GM12878 (cell line): ENCODE data around the gene RFPL2. TPM values are rescaled to one million over a fixed set of nuclear protein-coding genes. Genes with fewer than 3 reads are reported as not detected.

Experiments
- ATAC-seq: fragments of 200-7000 bp; cut with Tn5 transposase; 3 replicates; pipeline ENCODE4 v1.9.1; 2020; ENCODE audit warnings: mild to moderate bottlenecking, moderate library complexity
- BruUV-seq: library from RNA; stranded (reverse); fragments of 400-500 nt; replicated peaks from 2 replicates; lab custom pipeline; 2021; lab: Mats Ljungman, UMichigan
- CTCF ChIA-PET: fragments of 300-600 bp; sonication (Branson Sonifier 250); formaldehyde crosslinking; extraction: SDS; loops from one replicate; lab custom pipeline; 2021; ENCODE audit warnings: inconsistent platforms; lab: Yijun Ruan, JAX
- POLR2A ChIA-PET: fragments of 350-600 bp; formaldehyde crosslinking; extraction: SDS; loops from one replicate; lab custom pipeline; 2021; ENCODE audit warnings: inconsistent platforms; lab: Charles Lee
- RAD21 ChIA-PET: fragments of 300-600 bp; sonication (Branson Sonifier 250); formaldehyde crosslinking; loops from one replicate; lab custom pipeline; 2023; ENCODE audit warnings: antibody characterized with exemption; ENCODE audit not compliant: unreplicated experiment; lab: Charles Lee
- SMC1A ChIA-PET: fragments of 300-600 bp; sonication (Branson Sonifier 250); formaldehyde crosslinking; loops from one replicate; lab custom pipeline; 2023; ENCODE audit not compliant: unreplicated experiment, uncharacterized antibody; lab: Charles Lee
- DNase-seq: peaks from one replicate; pipeline ENCODE4 v3.0.0-alpha.2; 2011; ENCODE audit warnings: low read depth, low spot score
- FAIRE-seq: peaks from 3 replicates; lab custom pipeline; 2011; peaks lifted over from hg19 to GRCh38; lab: Jason Lieb, UNC
- H2AFZ ChIP-seq: 2 replicates; pipeline ENCODE4 v1.6.0; 2011; ENCODE audit warnings: low read depth, low read length, control low read depth; ENCODE audit not compliant: control insufficient read depth
- H3K27ac ChIP-seq: 2 replicates; pipeline ENCODE4 v1.5.1; 2011; ENCODE audit warnings: control low read depth; ENCODE audit not compliant: control insufficient read depth, insufficient read depth
- H3K27me3 ChIP-seq, 2 experiments: replicated peaks in 1 of 2; 2 replicates each; pipeline versions ENCODE4 v1.6.0 to v1.6.1; 2011; ENCODE audit warnings: low read length in 1 of 2; ENCODE audit not compliant: control insufficient read depth in 2 of 2, insufficient read depth in 2 of 2
- H3K36me3 ChIP-seq, 2 experiments: 2 replicates each; pipeline ENCODE4 v1.5.1; 2011; ENCODE audit warnings: low read length in 1 of 2; ENCODE audit not compliant: control insufficient read depth in 2 of 2, insufficient read depth in 2 of 2
- H3K4me1 ChIP-seq: 2 replicates; pipeline ENCODE4 v1.6.1; 2011; ENCODE audit warnings: mild to moderate bottlenecking, low read length, moderate library complexity, mixed read lengths; ENCODE audit not compliant: control insufficient read depth, insufficient read depth
- H3K4me2 ChIP-seq: 2 replicates; pipeline ENCODE4 v1.6.0; 2011; ENCODE audit warnings: control low read depth; ENCODE audit not compliant: control insufficient read depth, insufficient read depth
- H3K4me3 ChIP-seq: fragments of 200-600 bp; sonication (generic); 2 replicates; pipeline ENCODE4 v1.5.1; 2016
- H3K79me2 ChIP-seq: 2 replicates; pipeline ENCODE4 v1.6.0; 2011; ENCODE audit warnings: low read length; ENCODE audit not compliant: control insufficient read depth, insufficient read depth
- H3K9ac ChIP-seq: 2 replicates; pipeline ENCODE4 v1.8.0; 2011; ENCODE audit warnings: low read length, control low read depth, mixed read lengths; ENCODE audit not compliant: control insufficient read depth, insufficient read depth
- H3K9me3 ChIP-seq: replicated peaks from 3 replicates; pipeline ENCODE4 v1.5.1; 2011; ENCODE audit warnings: mild to moderate bottlenecking, low read length; ENCODE audit not compliant: control insufficient read depth, insufficient read depth
- H4K20me1 ChIP-seq: 2 replicates; pipeline ENCODE4 v1.6.0; 2011; ENCODE audit not compliant: control insufficient read depth, insufficient read depth
- BHLHE40 ChIP-seq, 2 experiments: fragments of 450-650 bp in 1 of 2; IDR thresholded peaks; 2 replicates each; pipeline ENCODE4 v1.6.1; 2011 to 2017; ENCODE audit warnings: low read depth in 2 of 2, borderline replicate concordance in 1 of 2, improper control_type of control experiment in 1 of 2, low read length in 1 of 2, mild to moderate bottlenecking in 1 of 2
- ESRRA ChIP-seq: IDR thresholded peaks from 2 replicates; pipeline ENCODE4 v1.6.1; 2012; ENCODE audit warnings: mild to moderate bottlenecking, low read length, improper control_type of control experiment
- HDAC2 ChIP-seq: fragments of 200-600 bp; sonication (generic); IDR thresholded peaks from 2 replicates; pipeline ENCODE4 v1.6.1; 2017
- HDGF ChIP-seq: fragments of 450-650 bp; IDR thresholded peaks from 2 replicates; pipeline ENCODE4 v1.6.1; 2016; ENCODE audit warnings: antibody characterized with exemption
- KAT2A ChIP-seq: conservative IDR thresholded peaks from 2 replicates; pipeline ENCODE4 v1.6.1; 2011; ENCODE audit warnings: low read depth, low read length; ENCODE audit not compliant: control insufficient read depth
- KDM1A ChIP-seq: fragments of 200-600 bp; sonication (generic); IDR thresholded peaks from 2 replicates; pipeline ENCODE4 v1.6.1; 2016; ENCODE audit warnings: borderline replicate concordance
- MTA3 ChIP-seq: IDR thresholded peaks from 2 replicates; pipeline ENCODE4 v1.6.1; 2012; ENCODE audit warnings: low read length, inconsistent platforms, borderline replicate concordance
- MYB ChIP-seq: fragments of 150-350 bp; IDR thresholded peaks from 2 replicates; pipeline ENCODE4 v1.6.1; 2014; ENCODE audit warnings: mild to moderate bottlenecking, low read depth, low read length, borderline replicate concordance
- SMAD1 ChIP-seq: fragments of 450-650 bp; IDR thresholded peaks from 2 replicates; pipeline ENCODE4 v1.6.1; 2018; ENCODE audit warnings: mild to moderate bottlenecking, low read depth; ENCODE audit not compliant: partially characterized antibody
- SRF ChIP-seq, 2 experiments: IDR thresholded peaks; 2 replicates each; pipeline ENCODE4 v1.6.1; 2011; ENCODE audit warnings: low read depth in 2 of 2, low read length in 2 of 2, mild to moderate bottlenecking in 1 of 2, moderate library complexity in 1 of 2
- TCF3 ChIP-seq: IDR thresholded peaks from 2 replicates; pipeline ENCODE4 v1.6.1; 2012; ENCODE audit warnings: low read depth, mild to moderate bottlenecking, low read length, borderline replicate concordance; ENCODE audit not compliant: insufficient read depth
- ZNF217 ChIP-seq: fragments of 450-650 bp; IDR thresholded peaks from 2 replicates; pipeline ENCODE4 v1.6.1; 2017; ENCODE audit warnings: antibody characterized with exemption, mild to moderate bottlenecking
- ZNF24 ChIP-seq: fragments of 450-650 bp; IDR thresholded peaks from 2 replicates; pipeline ENCODE4 v1.6.1; 2017; ENCODE audit warnings: antibody characterized with exemption, mild to moderate bottlenecking
- WGBS: methylation state at CpG from one replicate; pipeline ENCODE4 v1.1.6; 2016; ENCODE audit warnings: low lambda C conversion rate; ENCODE audit not compliant: insufficient replicate concordance, insufficient coverage; ENCODE audit errors: missing lambda C conversion rate; 5-methylcytosine and 5-hydroxymethylcytosine counted together
- in situ Hi-C: fragments of 300-500 bp; cut with MboI; formaldehyde crosslinking; loops from 9 replicates; pipeline ENCODE4 v1.14.3; 2018; ENCODE audit warnings: mixed read lengths
- intact Hi-C: fragments of 100-400 bp; cut with micrococcal nuclease; formaldehyde crosslinking; loops from one replicate; pipeline ENCODE4 v1.14.2; 2022; ENCODE audit not compliant: unreplicated experiment
- polyA plus RNA-seq, 11 experiments: library from polyadenylated mRNA; depleted of rRNA in 4 of 11; unstranded in 6 of 11; stranded (reverse) in 5 of 11; fragments of >200 nt; fragmentation: Nextera tagmentation in 4 of 11; fragmentation: Illumina TruSeq in 1 of 11; extraction: Ambion mirVana in 4 of 11; extraction: Trizol in 1 of 11; gene quantifications; 1 replicate in 1 of 11; 2 replicates in 10 of 11; pipeline versions ENCODE4 v1.2.1 to v1.2.3, GENCODE V29; 2011 to 2016; ENCODE audit warnings: inconsistent platforms in 2 of 11, missing spikeins in 2 of 11, low read depth in 1 of 11
- total RNA-seq, 4 experiments: library from RNA; depleted of rRNA in 3 of 4; stranded (reverse); fragments of >200 nt in 3 of 4; fragmentation: Illumina TruSeq in 1 of 4; extraction: Trizol in 1 of 4; gene quantifications; 2 replicates each; pipeline versions ENCODE4 v1.2.1 to v1.2.3, GENCODE V29; 2013 to 2021
- TF ChIP-seq, protein P1 (sequence below): IDR thresholded peaks from 2 replicates; pipeline ENCODE4 v1.6.1; 2011; ENCODE audit warnings: borderline replicate concordance, low read depth, mild to moderate bottlenecking, moderate library complexity, mixed read lengths, low read length; ENCODE audit not compliant: insufficient read depth; ENCODE audit errors: extremely low read length
- TF ChIP-seq, protein P2 (sequence below): fragments of 450-650 bp; IDR thresholded peaks from 2 replicates; pipeline ENCODE4 v1.6.1; 2016; ENCODE audit warnings: mild to moderate bottlenecking
- TF ChIP-seq, protein P3 (sequence below): fragments of 150-350 bp; IDR thresholded peaks from 2 replicates; pipeline ENCODE4 v1.6.1; 2014; ENCODE audit warnings: mild to moderate bottlenecking, low read depth, low read length
- TF ChIP-seq, protein P4 (sequence below): fragments of 450-650 bp; IDR thresholded peaks from 2 replicates; pipeline ENCODE4 v1.6.1; 2017; ENCODE audit warnings: antibody characterized with exemption, mild to moderate bottlenecking, moderate library complexity

RFPL2 gene
- total and polyA plus RNA-seq, 10 of the 15 experiments (the other 5 are each of a cell fraction or from before 2014, with no cell fraction given) = not detected

DNA sequence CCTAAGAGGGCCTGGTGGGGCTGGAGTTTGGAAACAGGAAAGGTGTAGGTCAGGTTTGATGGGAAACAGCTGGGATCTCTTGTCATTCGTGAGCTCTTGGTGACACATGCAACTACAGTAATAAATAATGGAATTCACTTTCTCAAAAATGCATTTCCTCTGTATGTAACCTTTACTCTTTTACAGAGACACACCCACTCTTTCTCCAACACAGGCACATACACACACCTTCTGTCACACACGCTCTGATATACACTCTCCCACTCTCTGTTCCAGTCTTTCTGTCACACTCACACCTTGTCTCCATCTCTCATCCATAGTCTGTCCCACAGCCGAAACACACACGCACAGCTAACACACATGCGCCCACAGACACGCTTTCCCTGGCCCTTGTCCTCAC is 39.2 kb downstream of the RFPL2 start:
- ChIA-PET POLR2A (no interaction called here), CTCF (interaction anchor here (0.6 kb wide), 1 partner anchor 28 kb away, joined by 3 read pairs; no protein-coding TSS in a partner anchor), RAD21 (no interaction called here), SMC1A (no interaction called here)
- BruUV-seq = no TSS peak
- H3K27me3 ChIP-seq = no peaks in the 10 kb centered on the region
- FAIRE-seq = no peak
- no peak overlapping the region for H3K4me2 ChIP-seq
- no peaks in the 10 kb centered on the region for H4K20me1 ChIP-seq
- TF ChIP-seq HDAC2 (no peak), KAT2A (no peak), BHLHE40 (IDR thresholded peaks at IDR 0.05; ENCODE audit: borderline replicate concordance in 1 of 2, low read depth in 2 of 2, low read length in 1 of 2) (no peak), MYB (no peak), ESRRA (no peak), KDM1A (no peak), ZNF24 (no peak), HDGF (no peak), ZNF217 (no peak), TCF3 (no peak), MTA3 (no peak), SRF (IDR thresholded peaks at IDR 0.05; ENCODE audit: low read depth in 2 of 2, low read length in 2 of 2) (no peak), SMAD1 (no peak)
- TF ChIP-seq, protein P1, sequence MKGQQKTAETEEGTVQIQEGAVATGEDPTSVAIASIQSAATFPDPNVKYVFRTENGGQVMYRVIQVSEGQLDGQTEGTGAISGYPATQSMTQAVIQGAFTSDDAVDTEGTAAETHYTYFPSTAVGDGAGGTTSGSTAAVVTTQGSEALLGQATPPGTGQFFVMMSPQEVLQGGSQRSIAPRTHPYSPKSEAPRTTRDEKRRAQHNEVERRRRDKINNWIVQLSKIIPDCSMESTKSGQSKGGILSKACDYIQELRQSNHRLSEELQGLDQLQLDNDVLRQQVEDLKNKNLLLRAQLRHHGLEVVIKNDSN = no peak
- TF ChIP-seq, protein P2, sequence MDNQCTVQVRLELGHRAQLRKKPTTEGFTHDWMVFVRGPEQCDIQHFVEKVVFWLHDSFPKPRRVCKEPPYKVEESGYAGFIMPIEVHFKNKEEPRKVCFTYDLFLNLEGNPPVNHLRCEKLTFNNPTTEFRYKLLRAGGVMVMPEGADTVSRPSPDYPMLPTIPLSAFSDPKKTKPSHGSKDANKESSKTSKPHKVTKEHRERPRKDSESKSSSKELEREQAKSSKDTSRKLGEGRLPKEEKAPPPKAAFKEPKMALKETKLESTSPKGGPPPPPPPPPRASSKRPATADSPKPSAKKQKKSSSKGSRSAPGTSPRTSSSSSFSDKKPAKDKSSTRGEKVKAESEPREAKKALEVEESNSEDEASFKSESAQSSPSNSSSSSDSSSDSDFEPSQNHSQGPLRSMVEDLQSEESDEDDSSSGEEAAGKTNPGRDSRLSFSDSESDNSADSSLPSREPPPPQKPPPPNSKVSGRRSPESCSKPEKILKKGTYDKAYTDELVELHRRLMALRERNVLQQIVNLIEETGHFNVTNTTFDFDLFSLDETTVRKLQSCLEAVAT = no peak
- TF ChIP-seq, protein P3, sequence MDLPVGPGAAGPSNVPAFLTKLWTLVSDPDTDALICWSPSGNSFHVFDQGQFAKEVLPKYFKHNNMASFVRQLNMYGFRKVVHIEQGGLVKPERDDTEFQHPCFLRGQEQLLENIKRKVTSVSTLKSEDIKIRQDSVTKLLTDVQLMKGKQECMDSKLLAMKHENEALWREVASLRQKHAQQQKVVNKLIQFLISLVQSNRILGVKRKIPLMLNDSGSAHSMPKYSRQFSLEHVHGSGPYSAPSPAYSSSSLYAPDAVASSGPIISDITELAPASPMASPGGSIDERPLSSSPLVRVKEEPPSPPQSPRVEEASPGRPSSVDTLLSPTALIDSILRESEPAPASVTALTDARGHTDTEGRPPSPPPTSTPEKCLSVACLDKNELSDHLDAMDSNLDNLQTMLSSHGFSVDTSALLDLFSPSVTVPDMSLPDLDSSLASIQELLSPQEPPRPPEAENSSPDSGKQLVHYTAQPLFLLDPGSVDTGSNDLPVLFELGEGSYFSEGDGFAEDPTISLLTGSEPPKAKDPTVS = no peak
- TF ChIP-seq, protein P4, sequence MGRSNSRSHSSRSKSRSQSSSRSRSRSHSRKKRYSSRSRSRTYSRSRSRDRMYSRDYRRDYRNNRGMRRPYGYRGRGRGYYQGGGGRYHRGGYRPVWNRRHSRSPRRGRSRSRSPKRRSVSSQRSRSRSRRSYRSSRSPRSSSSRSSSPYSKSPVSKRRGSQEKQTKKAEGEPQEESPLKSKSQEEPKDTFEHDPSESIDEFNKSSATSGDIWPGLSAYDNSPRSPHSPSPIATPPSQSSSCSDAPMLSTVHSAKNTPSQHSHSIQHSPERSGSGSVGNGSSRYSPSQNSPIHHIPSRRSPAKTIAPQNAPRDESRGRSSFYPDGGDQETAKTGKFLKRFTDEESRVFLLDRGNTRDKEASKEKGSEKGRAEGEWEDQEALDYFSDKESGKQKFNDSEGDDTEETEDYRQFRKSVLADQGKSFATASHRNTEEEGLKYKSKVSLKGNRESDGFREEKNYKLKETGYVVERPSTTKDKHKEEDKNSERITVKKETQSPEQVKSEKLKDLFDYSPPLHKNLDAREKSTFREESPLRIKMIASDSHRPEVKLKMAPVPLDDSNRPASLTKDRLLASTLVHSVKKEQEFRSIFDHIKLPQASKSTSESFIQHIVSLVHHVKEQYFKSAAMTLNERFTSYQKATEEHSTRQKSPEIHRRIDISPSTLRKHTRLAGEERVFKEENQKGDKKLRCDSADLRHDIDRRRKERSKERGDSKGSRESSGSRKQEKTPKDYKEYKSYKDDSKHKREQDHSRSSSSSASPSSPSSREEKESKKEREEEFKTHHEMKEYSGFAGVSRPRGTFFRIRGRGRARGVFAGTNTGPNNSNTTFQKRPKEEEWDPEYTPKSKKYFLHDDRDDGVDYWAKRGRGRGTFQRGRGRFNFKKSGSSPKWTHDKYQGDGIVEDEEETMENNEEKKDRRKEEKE = no peak
- intact Hi-C loops = no loop called here
- no peak overlapping the region for H3K9ac ChIP-seq
- H3K36me3 ChIP-seq = no peaks in the 10 kb centered on the region
- in situ Hi-C loops = no loop called here
- no peak overlapping the region for H3K4me3 ChIP-seq
- H3K9me3 ChIP-seq = no peaks in the 10 kb centered on the region
- no peak for ATAC-seq
- H3K27ac ChIP-seq = no peak overlapping the region
- H3K4me1 ChIP-seq = no peaks in the 10 kb centered on the region
- no peak overlapping the region for H2AFZ ChIP-seq
- WGBS = 24% methylated on average over 6 of the region's 6 CpGs
- no peaks in the 10 kb centered on the region for H3K79me2 ChIP-seq
- DNase-seq = no peak
